Left lung (tissue), 10 donors: ENCODE results near the gene APRT. TPM values are rescaled to one million over a fixed set of nuclear protein-coding genes. Genes with fewer than 3 reads are reported as not detected.

Source experiments
- ATAC-seq: fragments of 200-7000 bp; cut with Tn5 transposase; one replicate; pipeline ENCODE4 v1.9.1; 2020; ENCODE audit warnings: moderate library complexity
- DNase-seq, 4 donors: peaks; one replicate each; pipeline ENCODE4 v3.0.0-alpha.2; 2013 to 2020
- H3K27ac ChIP-seq, 2 donors: fragments of 200-600 bp; sonication (generic) in 1 of 2; one replicate each; pipeline versions ENCODE4 v1.5.0 to v1.8.0; 2020 to 2021
- H3K27me3 ChIP-seq, 2 donors: fragments of 200-600 bp; sonication (generic) in 1 of 2; one replicate each; pipeline versions ENCODE4 v1.5.0 to v1.8.0; 2020 to 2021
- H3K36me3 ChIP-seq, 2 donors: fragments of 200-600 bp; sonication (generic) in 1 of 2; one replicate each; pipeline versions ENCODE4 v1.5.0 to v1.8.0; 2020 to 2021
- H3K4me1 ChIP-seq, 2 donors: fragments of 200-600 bp; one replicate each; pipeline ENCODE4 v1.8.0; 2021
- H3K4me3 ChIP-seq, 2 donors: fragments of 200-600 bp; sonication (generic) in 1 of 2; one replicate each; pipeline versions ENCODE4 v1.5.0 to v1.8.0; 2020 to 2021; ENCODE audit warnings: mild to moderate bottlenecking in 1 of 2
- H3K9me3 ChIP-seq, 2 donors: fragments of 200-600 bp; sonication (generic) in 1 of 2; one replicate each; pipeline versions ENCODE4 v1.5.0 to v1.8.0; 2020 to 2021
- CTCF ChIP-seq, 2 donors: fragments of 200-600 bp; sonication (generic) in 1 of 2; IDR thresholded peaks; one replicate each; pipeline versions ENCODE4 v1.5.0 to v1.8.0; 2021; ENCODE audit warnings: antibody characterized with exemption in 2 of 2
- intact Hi-C, 2 donors: fragments of 100-400 bp; cut with DNase I; formaldehyde crosslinking; loops; one replicate each; pipeline versions ENCODE4 v1.11.2 to v1.14.2; 2022
- polyA plus RNA-seq, 6 donors: library from polyadenylated mRNA; unstranded; fragments of 120-200 nt; gene quantifications; one replicate each; pipeline ENCODE4 v1.2.1, GENCODE V29; 2013; ENCODE audit not compliant: insufficient read length in 6 of 6
- total RNA-seq, 2 donors: library from RNA; stranded (reverse); fragmentation: NEBNext Ultra II Directional; extraction: Animal tissue kit (Norgen Biotek cat#: 25700); gene quantifications; one replicate each; pipeline ENCODE4 v1.2.1, GENCODE V29; 2021
- donor health status: DM: no; HTN: yes; CAD: no.
- donor health status: DM: no; HTN: no; CAD: no.

The APRT gene
- total and polyA plus RNA-seq, 8 donors = 69.9 to 161 (median 96.8) TPM

- peak in 2 of 4 donors; percentile 76 to 88 for DNase-seq
- Histone ChIP-seq H3K4me1 (peaks cover 42 to 74% of the 10 kb centered on the region in 2 donors), H3K27ac (peak overlapping the region in 1 of 2 donors; percentile 90)
Measured at GRCh38 chr16:88781140-88782077, 30.3 kb downstream of the APRT start.

GRCh38 chr16:88780142-88781062 is 31.3 kb downstream of the APRT start:
- ATAC-seq = no peak
- Histone ChIP-seq H3K27ac (peak overlapping the region; percentile 19 to 90), H3K4me1 (peaks cover 42 to 70% of the 10 kb centered on the region in 2 donors), H3K9me3 (no peaks in the 10 kb centered on the region), H3K27me3 (no peaks in the 10 kb centered on the region), H3K4me3 (no peak overlapping the region), H3K36me3 (peaks cover 0 to 9% of the 10 kb centered on the region in 2 donors)
- TF ChIP-seq CTCF (IDR thresholded peaks at IDR 0.05) = no peak
- intact Hi-C loops = loop anchor here in 1 of 2 donors (5.0 kb wide), 1 partner anchor 33 kb away; no protein-coding TSS in a partner anchor
- peak in 1 of 4 donors; percentile 32 for DNase-seq

More at GRCh38 chr16:88781140-88782077, 30.3 kb downstream of the APRT start:
- H3K9me3 ChIP-seq = no peaks in the 10 kb centered on the region
- H3K27me3 ChIP-seq = no peaks in the 10 kb centered on the region
- peak; percentile 9 for ATAC-seq
- no peak for TF ChIP-seq CTCF (IDR thresholded peaks at IDR 0.05)
- intact Hi-C loops = loop anchor here in 1 of 2 donors (5.0 kb wide), 1 partner anchor 34 kb away; no protein-coding TSS in a partner anchor
- H3K36me3 ChIP-seq = peaks cover 0 to 6% of the 10 kb centered on the region in 2 donors
- H3K4me3 ChIP-seq = peak overlapping the region in 1 of 2 donors; percentile 22

GRCh38 chr16:88779406-88780141 is 32.2 kb downstream of the APRT start:
- peaks cover 0 to 9% of the 10 kb centered on the region in 2 donors for H3K36me3 ChIP-seq
- H3K27ac ChIP-seq = peak overlapping the region; percentile 19 to 90
- H3K4me3 ChIP-seq = no peak overlapping the region
- no peaks in the 10 kb centered on the region for H3K27me3 ChIP-seq
- intact Hi-C loops = loop anchor here in 1 of 2 donors (5.0 kb wide), 1 partner anchor 32 kb away; no protein-coding TSS in a partner anchor
- H3K4me1 ChIP-seq = peaks cover 43 to 75% of the 10 kb centered on the region in 2 donors
- DNase-seq = peak in 1 of 4 donors; percentile 54
- TF ChIP-seq CTCF (IDR thresholded peaks at IDR 0.05) = no peak
- no peaks in the 10 kb centered on the region for H3K9me3 ChIP-seq
- ATAC-seq = no peak

DNA sequence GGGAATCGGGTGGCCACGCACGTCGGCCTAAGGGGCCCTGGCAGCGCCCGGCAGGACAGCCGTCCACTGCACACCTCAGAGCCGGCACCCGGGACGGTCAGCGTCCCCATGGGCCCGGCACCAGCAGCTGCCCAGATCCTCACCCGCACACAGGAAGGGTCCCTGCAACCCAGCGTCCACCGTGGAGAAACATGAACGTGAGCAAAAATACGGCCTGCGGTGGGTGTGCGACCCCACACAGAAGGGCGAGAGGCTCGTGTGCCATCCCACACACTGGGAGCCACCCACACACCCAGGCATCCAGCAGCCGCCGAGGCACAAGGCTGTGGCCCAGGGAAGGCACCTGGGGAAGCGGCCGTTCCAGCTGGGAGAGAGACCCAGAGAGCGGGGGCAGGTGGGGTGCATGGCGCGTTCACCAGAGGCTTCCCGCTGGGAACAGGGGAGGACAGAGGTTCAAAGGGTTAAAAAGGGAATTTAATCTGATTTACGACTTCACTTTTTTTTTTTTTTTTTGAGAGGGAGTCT is 33.1 kb downstream of the APRT start:
- H3K4me3 ChIP-seq = no peak overlapping the region
- no peak for TF ChIP-seq CTCF (IDR thresholded peaks at IDR 0.05)

More for the DNA sequence above, 33.1 kb downstream of the APRT start:
- peaks cover 48 to 77% of the 10 kb centered on the region in 2 donors for H3K4me1 ChIP-seq
- intact Hi-C loops = no loop called here
- DNase-seq = peak in 1 of 4 donors; percentile 60
- peaks cover 0 to 9% of the 10 kb centered on the region in 2 donors for H3K36me3 ChIP-seq
- no peaks in the 10 kb centered on the region for H3K27me3 ChIP-seq
- H3K27ac ChIP-seq = no peak overlapping the region
- no peaks in the 10 kb centered on the region for H3K9me3 ChIP-seq
- ATAC-seq = no peak
